HS-5 (cell line): Measurements from ENCODE around the gene NAPG.
"Not testable (repeated sequence)": the region's sequence is repeated elsewhere in the genome, so short reads cannot be mapped to it uniquely, and the experiment has no call there.

ENCODE experiments used
- DNase-seq: peaks from one replicate; pipeline ENCODE4 v3.0.0-alpha.2; 2012; ENCODE audit warnings: low read depth

The NAPG gene

GRCh38 chr18:10514601-10515000 is 11.2 kb upstream of the NAPG start:
- no peak for DNase-seq

- DNase-seq = no peak
These were observed 10.4 kb upstream of the NAPG start for GRCh38 chr18:10515456-10515855.

GRCh38 chr18:10516078-10516477 is 9.7 kb upstream of the NAPG start:
- no peak for DNase-seq

GRCh38 chr18:10518595-10519255 is 7.1 kb upstream of the NAPG start:
- no peak for DNase-seq

- DNase-seq = no peak
These were observed 6.5 kb upstream of the NAPG start for GRCh38 chr18:10519366-10519765.

DNA sequence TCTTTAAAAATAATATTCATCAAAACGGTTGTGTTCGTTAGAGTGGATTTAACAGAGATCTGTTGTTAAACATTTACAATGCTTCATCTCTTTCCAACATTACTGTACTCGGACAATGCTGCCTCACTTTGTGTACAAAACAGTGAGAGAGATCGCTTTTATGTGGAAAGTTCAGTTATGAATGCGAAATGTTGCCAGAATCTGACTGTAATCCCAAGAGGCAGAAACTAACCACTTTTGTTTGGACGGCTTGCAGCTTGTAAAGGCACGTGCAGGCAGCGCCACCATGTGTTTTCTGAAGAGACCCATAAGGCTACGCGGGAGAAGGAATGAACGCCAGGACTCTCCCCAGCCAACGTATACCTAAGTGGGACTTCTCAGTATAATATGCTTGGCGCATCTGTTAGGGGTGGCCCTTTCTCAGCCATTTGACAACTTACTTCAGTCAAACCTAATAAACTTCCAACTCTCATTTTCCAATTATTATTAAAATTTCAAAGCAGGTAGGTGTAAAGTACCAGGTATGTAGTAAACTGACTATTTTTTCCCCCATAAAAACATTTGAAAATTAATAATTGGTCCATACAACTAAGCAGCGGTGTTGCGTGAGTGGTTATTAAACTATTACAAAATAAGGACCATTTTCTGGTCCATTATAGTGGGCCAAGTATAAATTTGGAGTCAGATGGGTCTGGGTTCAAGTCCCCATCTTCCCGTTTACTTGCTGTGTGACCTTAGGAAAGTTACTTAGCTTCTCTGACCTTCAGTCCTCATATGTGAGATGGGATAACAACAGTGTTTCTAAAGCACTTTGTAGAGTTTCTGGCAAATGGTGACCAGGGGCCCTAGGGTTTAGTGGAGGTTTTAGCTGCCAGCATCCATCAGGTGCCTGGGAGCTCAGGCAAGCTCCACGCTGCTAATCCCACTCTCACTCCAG is 5.6 kb upstream of the NAPG start:
- DNase-seq = peak; percentile 52

DNA sequence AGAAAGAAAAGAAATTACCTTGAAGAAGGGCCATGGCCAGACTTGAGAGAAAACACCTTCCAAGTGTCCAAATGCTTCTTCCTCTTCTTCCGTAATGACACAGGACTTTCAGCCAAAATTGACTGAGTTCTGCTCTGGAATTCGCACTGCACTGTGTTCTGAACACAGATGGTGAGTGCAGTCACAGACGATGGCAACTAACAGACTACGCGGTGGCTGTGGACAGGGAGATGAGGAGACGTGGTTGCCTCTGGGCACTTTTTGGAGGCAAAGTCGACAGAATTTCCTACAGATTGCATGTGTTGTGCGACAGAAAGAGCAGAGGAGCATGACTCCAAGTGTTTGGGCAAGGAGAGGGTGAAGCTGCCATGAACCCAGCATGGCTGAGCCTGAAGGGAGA is 4.3 kb upstream of the NAPG start:
- DNase-seq = no peak

DNA sequence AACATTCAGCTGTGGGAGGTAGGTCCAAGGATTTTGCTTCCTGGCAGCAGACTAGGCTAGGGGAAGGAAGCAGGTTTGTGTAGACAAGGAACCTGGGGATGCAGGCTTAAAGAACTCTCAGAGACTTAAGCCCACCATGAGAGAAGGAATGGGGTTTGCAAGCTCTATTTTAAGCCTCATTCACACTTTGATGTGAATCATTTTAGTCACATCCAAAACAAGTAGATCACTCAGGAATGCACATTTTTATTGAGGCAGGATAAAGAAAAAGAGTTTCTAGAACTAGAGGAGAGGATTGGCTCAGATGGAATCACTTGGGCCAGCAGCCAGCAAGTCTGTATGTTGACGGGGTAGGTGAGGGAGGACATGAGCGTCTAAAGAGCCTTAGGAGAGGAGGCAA is 3.3 kb upstream of the NAPG start:
- DNase-seq = no peak

GRCh38 chr18:10523544-10523943 is 2.3 kb upstream of the NAPG start:
- no peak for DNase-seq

DNA sequence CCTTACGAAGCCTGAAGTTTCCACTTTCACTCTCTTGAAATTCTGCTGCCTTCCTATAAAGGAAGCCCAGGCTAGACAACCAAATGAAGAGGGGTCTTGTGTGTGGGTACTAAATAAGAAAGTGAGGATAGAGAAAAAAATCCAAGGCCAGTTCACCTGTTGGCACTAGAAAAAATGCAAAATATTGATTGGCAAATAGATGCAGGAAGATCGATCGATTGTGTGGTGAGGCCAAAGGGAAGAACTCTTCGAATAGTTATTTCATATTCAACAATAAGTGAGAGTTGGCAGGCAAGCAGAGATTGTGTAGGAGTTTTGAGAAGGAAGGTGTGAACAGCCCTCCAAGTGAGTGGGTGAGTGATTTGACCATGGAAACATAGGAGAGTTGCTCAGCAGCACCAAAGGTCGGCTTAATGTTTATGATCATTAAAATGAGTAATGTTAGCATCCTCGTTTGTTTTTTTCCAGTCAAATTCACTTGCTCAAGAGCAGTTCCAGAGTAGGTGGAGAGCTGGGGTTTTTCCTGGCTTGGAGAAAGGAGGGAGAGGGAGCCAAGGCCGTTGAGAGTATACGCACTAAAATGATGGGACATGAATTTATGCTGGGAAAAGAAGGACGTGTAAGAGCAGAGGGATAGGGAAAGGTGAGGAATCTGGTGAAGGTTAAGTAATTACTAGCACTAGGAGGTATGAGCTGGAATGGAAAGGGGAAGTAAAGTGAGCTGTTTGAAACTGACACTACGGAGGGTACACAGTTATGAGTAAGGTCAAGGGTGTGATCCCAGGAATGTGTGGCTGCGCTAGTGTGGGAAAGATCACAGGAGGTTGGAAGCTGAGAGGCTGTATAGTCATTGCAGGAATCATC is 1.1 kb upstream of the NAPG start:
- DNase-seq = peak; percentile 48

DNA sequence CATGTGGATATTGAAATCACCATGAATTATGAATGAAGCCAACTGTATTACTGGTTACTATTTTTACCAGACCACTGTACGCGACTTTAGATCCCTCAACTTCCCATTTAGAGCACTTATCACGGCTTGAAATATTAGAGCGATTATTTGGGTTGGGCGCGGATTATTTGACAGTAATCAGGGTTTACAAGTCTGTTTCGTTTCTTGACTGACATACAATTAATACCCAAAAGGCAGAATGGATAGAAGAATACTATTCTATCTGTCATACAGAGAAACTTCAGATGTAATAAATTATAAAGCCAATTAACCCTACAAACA is 496 bp upstream of the NAPG start:
- DNase-seq = no peak

DNA sequence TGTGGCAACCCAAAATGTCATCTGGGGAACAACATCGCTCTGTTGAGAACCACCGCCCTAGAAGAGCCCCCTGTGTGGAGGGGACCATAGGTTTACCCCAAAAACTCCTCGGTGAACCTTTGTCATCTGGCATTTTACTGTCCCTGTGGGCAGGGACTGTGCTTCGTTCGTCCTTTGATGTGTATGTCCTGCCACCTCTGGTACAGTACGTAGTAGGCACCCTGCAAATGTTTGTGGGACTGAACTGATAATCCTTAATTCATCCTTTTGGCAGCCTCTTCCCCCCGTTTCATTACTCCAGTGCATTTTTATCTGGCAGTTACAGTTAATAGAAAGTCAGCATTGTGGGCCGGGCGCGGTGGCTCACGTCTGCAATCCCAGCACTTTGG is 728 bp downstream of the NAPG start:
- DNase-seq = no peak

DNA sequence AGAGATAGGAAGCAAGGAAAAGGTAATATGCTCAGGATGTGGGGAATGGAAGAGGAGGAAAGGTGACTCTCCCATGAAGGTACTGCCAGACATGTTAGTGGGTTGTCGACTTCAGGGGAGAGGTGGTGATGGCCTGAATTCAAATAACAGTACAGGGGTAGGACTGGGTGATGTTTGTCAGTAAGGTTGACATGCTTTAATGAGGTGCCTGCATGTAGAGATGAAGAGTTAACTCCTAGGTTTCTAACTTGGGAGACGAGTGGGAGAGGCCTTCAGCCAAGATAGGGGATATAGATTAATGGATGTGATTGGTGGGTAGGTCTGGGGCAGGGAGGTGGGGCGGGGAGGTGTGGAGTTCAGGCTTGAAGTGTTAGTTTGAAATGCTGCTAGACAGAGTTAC is 2.6 kb downstream of the NAPG start:
- DNase-seq = no peak

GRCh38 chr18:10530002-10530401 is 4.2 kb downstream of the NAPG start:
- DNase-seq = no peak

DNA sequence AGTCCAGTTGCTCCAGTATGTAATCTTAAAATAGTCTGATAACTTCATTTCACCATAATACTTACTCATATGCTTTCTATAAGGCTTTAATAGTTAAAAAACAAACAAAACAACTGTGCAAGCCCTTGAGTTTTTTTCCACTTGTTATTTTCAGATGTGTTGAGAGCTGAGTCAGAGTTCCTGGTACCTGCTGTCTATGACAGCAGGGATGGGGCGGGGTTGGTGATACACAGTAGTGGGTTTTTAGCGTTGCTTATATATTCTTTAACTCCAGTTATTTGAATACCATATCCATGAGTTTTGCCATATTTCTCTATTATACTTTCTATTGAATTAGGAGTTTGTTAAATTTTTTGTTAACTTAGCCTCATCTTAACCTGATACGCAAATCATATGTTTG is 5.0 kb downstream of the NAPG start:
- no peak for DNase-seq

DNA sequence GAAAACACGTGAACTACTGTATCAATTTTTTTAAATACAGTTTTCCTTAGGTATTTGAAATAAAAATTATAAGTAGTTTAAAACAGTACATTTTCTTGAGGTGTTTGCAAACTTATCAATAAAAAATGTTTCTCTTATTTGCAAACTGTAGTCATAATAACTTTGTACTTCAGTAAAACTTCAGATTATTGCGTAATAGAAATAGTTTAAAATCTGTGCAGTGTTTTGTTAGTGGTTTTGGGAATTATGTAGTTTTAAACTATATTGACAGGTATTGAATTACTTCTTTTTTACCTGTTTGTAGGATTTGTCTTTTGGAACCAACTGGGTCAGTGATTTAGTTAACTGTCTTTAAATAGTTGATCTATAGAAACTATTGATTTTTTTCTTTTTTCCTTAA is 7.3 kb downstream of the NAPG start:
- DNase-seq = no peak

DNA sequence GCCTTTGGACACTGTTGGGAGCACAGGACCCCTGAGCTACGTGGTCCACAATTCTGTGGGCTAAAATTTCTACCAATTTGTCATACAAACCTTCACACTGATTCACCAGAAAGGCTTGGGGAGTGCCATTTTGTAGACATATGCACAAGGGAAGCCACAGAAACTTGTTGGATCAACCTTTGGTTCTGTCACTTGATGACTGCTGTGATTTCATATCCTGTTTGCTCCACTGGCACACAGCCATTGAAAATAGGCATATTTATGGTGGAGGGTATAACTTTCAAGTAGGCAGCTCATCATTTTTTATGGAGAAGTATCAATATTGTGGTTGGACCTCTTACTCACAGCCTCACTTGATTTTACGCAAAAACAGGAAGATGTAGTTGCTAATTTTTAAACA is 10.5 kb downstream of the NAPG start:
- DNase-seq = no peak

DNA sequence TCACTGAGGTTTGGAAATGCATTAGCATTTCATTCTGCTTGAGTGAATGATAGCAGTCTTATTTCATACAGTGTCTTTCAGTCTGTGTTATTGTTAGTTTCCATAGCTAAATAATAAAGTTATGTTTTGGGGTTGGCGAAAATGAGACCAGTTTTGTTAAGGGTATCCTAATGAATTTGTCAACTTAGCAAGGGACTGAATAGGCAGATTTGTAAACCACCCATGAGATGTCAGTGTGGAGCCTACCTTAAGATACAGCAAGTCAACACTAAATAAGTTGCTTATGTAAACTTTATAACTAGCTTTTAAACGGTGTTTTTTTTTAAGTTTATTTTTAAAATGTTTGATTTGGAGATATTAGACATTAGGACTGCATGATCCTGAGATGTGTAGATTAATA is 11.9 kb downstream of the NAPG start:
- no peak for DNase-seq

DNA sequence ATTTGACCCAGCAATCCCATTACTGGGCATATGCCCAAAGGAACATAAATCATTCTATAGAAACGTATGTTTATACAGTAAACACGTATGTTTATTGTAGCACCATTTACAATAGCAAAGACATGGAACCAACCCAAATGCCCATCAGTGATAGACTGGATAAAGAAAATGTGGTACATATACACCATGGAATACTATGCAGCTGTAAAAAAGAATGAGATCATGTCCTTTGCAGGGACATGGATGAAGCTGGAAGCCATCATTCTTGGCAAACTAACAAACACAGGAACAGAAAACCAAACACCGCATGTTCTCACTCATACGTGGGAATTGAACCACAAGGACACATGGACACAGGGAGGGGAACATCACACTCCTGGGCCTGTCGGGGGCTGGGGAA is 13.3 kb downstream of the NAPG start:
- DNase-seq = not testable (repeated sequence)

DNA sequence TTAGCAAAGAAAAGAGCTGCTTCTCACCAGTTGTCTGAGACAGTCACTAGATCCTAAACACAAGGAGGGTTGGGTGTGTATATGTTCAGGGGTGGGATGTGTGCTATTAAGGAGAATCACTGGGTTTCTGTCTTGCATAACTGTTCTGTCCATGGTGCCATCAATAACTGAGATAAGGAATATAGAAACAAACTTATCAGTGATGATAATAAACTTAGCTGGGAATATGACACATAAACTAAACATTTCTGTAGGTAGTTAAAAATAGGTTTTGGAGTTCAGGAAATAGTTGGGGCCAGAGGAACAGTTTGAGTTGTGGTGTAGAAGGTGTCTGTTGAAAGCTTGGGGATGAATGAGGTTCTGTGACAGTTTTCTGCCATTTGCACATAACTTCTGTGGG is 17.4 kb downstream of the NAPG start:
- DNase-seq = no peak

GRCh38 chr18:10544093-10544748 is 18.4 kb downstream of the NAPG start:
- DNase-seq = no peak

DNA sequence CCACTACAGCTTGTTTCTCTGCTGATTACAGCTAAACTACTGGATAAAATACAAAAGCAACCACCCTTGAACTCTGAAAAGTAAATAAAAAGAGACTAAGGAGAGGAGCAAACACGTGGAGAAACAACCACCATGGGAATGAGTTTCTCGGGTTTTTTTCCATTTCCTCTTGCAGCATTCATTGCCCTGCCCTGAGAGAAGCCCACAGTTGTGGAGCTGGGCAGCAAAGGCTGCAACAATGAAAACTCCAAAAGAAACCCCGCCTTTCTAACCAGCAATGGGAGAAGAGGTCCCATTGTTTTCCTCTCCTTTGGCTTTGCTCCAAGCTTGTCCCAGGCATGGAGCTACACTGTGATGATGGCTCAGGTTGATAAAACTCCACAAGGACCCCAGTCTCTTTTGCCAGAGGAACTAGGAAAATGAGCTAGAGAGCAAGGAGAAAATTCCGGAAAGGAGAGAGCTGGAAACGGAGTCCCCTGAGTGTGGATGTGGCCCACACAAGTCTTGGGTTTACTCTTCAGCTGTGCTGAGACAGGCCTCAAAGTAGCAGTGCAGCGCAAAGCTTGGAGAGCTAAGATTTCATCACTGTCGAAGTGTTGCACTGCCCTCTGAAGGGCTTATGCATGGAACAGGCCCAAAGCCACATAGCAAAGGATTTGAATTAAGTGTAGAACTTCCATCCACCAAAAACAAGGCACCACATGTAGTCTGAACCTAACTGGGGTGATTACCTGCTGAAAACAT is 20.9 kb downstream of the NAPG start:
- no peak for DNase-seq
